GM19238 (cell line): ENCODE data around the gene SEPTIN12.
"Not testable (repeated sequence)": the region's sequence is repeated elsewhere in the genome, so short reads cannot be mapped to it uniquely, and the experiment has no call there.

Experiments used
- DNase-seq: peaks from one replicate; pipeline ENCODE4 v3.0.0; 2011; ENCODE audit warnings: low spot score; ENCODE audit not compliant: insufficient read length

SEPTIN12 gene

GRCh38 chr16:4784444-4784987 is 3.6 kb downstream of the SEPTIN12 start:
- not testable (repeated sequence) for DNase-seq

GRCh38 chr16:4783951-4784336 is 4.2 kb downstream of the SEPTIN12 start:
- DNase-seq = no peak

GRCh38 chr16:4783251-4783950 is 4.7 kb downstream of the SEPTIN12 start:
- no peak for DNase-seq

GRCh38 chr16:4780235-4780634 is 7.9 kb downstream of the SEPTIN12 start:
- no peak for DNase-seq

GRCh38 chr16:4778050-4778392 is 10.1 kb downstream of the SEPTIN12 start:
- DNase-seq = no peak

- no peak for DNase-seq
These were observed 10.7 kb downstream of the SEPTIN12 start for GRCh38 chr16:4777339-4778049.

GRCh38 chr16:4776141-4776705 is 11.9 kb downstream of the SEPTIN12 start:
- no peak for DNase-seq

GRCh38 chr16:4775005-4775404 is 13.1 kb downstream of the SEPTIN12 start:
- no peak for DNase-seq

GRCh38 chr16:4772351-4772750 is 15.8 kb downstream of the SEPTIN12 start:
- no peak for DNase-seq

GRCh38 chr16:4771646-4772045 is 16.5 kb downstream of the SEPTIN12 start:
- DNase-seq = no peak

- DNase-seq = no peak
These were observed 18.9 kb downstream of the SEPTIN12 start for GRCh38 chr16:4769306-4769638.

- peak; percentile 88 for DNase-seq
These were observed 19.4 kb downstream of the SEPTIN12 start for GRCh38 chr16:4768549-4769305.

- no peak for DNase-seq
These were observed 20.1 kb downstream of the SEPTIN12 start for GRCh38 chr16:4767872-4768548.

- peak; percentile 89 for DNase-seq
These were observed 21.1 kb downstream of the SEPTIN12 start, which contains the start of gene ZNF500 for GRCh38 chr16:4766875-4767628. TSS of gene ZNF500 (minus strand) at chr16:4767162. CDS start at chr16:4765978, 1,184 bp downstream.

- no peak for DNase-seq
These were observed 22.4 kb downstream of the SEPTIN12 start for GRCh38 chr16:4765511-4766474.

- DNase-seq = no peak
These were observed 24.4 kb downstream of the SEPTIN12 start for GRCh38 chr16:4763791-4764190.

GRCh38 chr16:4762205-4762604 is 25.9 kb downstream of the SEPTIN12 start:
- DNase-seq = no peak

- no peak for DNase-seq
These were observed 27.8 kb downstream of the SEPTIN12 start for GRCh38 chr16:4760221-4760910.

- DNase-seq = no peak
These were observed 32.5 kb downstream of the SEPTIN12 start for GRCh38 chr16:4755687-4756086.
